Stimulated activated CD8-positive, alpha-beta memory T cell treated with anti-CD3 and anti-CD28 coated beads, Interleukin-7, amount 100 ng/mL, for 4 hours (primary cell): ENCODE results near the gene SETX.

Experiments used
- DNase-seq, 2 donors: peaks; one replicate each; pipeline ENCODE4 v3.0.0-alpha.2; 2020; ENCODE audit warnings: low read depth in 2 of 2

Gene SETX

GRCh38 chr9:132351404-132352045, 3.3 kb downstream of the SETX start:
- no peak for DNase-seq

- no peak for DNase-seq
Measured at GRCh38 chr9:132350861-132351315, 3.9 kb downstream of the SETX start.

GRCh38 chr9:132348676-132349075, 6.1 kb downstream of the SETX start:
- no peak for DNase-seq

- no peak for DNase-seq
Measured at GRCh38 chr9:132346177-132346576, 8.6 kb downstream of the SETX start.

GRCh38 chr9:132341177-132341840, 13.5 kb downstream of the SETX start:
- no peak for DNase-seq

GRCh38 chr9:132334364-132334763, 20.4 kb downstream of the SETX start:
- no peak for DNase-seq

GRCh38 chr9:132333556-132333955, 21.2 kb downstream of the SETX start:
- no peak for DNase-seq

GRCh38 chr9:132328580-132328979, 26.2 kb downstream of the SETX start:
- no peak for DNase-seq

GRCh38 chr9:132327537-132327936, 27.2 kb downstream of the SETX start:
- DNase-seq, result no peak

GRCh38 chr9:132324425-132324824, 30.4 kb downstream of the SETX start:
- no peak for DNase-seq

GRCh38 chr9:132319421-132320110, 35.2 kb downstream of the SETX start:
- no peak for DNase-seq

GRCh38 chr9:132312873-132313272, 41.9 kb downstream of the SETX start:
- no peak for DNase-seq

GRCh38 chr9:132312426-132312825, 42.4 kb downstream of the SETX start:
- DNase-seq, result no peak

- no peak for DNase-seq
Measured at GRCh38 chr9:132311978-132312377, 42.8 kb downstream of the SETX start.

- DNase-seq, result no peak
Measured at GRCh38 chr9:132309056-132309455, 45.7 kb downstream of the SETX start.

- no peak for DNase-seq
Measured at GRCh38 chr9:132301521-132301920, 53.3 kb downstream of the SETX start.

GRCh38 chr9:132299221-132299620, 55.6 kb downstream of the SETX start:
- no peak for DNase-seq

- no peak for DNase-seq
Measured at GRCh38 chr9:132295181-132295580, 59.6 kb downstream of the SETX start.

GRCh38 chr9:132293145-132293721, 61.6 kb downstream of the SETX start:
- no peak for DNase-seq

GRCh38 chr9:132288966-132289365, 65.8 kb downstream of the SETX start:
- DNase-seq, result no peak

- no peak for DNase-seq
Measured at GRCh38 chr9:132288361-132288760, 66.4 kb downstream of the SETX start.

GRCh38 chr9:132287256-132287760, 67.5 kb downstream of the SETX start:
- no peak for DNase-seq
